ENCODE results near the gene EFNA5.
A peak's percentile ranks its signal among the peaks of the same experiment; 100 is the strongest.

EFNA5 gene

GRCh38 chr5:107484281-107484680, 186.5 kb downstream of the EFNA5 start:
- DNase-seq (ENCODE audit: low read depth) = no peak

- no peak for DNase-seq (ENCODE audit: low read depth)
Measured at GRCh38 chr5:107483231-107484024, 187.3 kb downstream of the EFNA5 start.

GRCh38 chr5:107478068-107478641, 192.6 kb downstream of the EFNA5 start:
- no peak for DNase-seq (ENCODE audit: low read depth)

GRCh38 chr5:107477492-107477891, 193.2 kb downstream of the EFNA5 start:
- DNase-seq (ENCODE audit: low read depth) = no peak

- DNase-seq (ENCODE audit: low read depth) = no peak
Measured at GRCh38 chr5:107476783-107477182, 194.0 kb downstream of the EFNA5 start.

- no peak for DNase-seq (ENCODE audit: low read depth)
Measured at GRCh38 chr5:107474716-107475489, 195.8 kb downstream of the EFNA5 start.

GRCh38 chr5:107474361-107474715, 196.4 kb downstream of the EFNA5 start:
- DNase-seq (ENCODE audit: low read depth) = no peak

GRCh38 chr5:107472620-107473064, 198.1 kb downstream of the EFNA5 start:
- no peak for DNase-seq (ENCODE audit: low read depth)

- no peak for DNase-seq (ENCODE audit: low read depth)
Measured at GRCh38 chr5:107470295-107470582, 200.5 kb downstream of the EFNA5 start.

GRCh38 chr5:107469485-107470294, 201.0 kb downstream of the EFNA5 start:
- peak; percentile 50 for DNase-seq (ENCODE audit: low read depth)

- DNase-seq (ENCODE audit: low read depth) = no peak
Measured at GRCh38 chr5:107469064-107469463, 201.7 kb downstream of the EFNA5 start.

DNA sequence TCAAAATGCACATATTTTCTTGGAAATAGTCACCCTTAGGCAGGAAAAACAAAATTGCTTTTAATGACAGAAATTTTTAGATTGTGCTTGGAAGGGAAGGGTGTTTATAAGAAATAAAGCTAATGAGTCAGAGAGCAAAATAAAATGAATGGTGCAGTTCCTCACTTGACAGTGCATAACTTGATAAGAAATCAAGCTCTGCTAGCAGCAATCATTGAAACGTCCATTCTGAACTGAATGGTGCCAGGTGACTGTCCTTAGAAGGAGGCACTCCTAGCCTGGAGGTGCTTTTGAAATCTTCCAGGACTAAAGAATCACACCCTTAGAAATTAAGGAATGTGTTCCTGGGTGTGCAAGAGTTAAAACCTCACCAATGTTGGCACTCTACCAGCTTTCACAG, 202.5 kb downstream of the EFNA5 start:
- no peak for DNase-seq (ENCODE audit: low read depth)

- DNase-seq (ENCODE audit: low read depth) = no peak
Measured at GRCh38 chr5:107467137-107467932, 203.4 kb downstream of the EFNA5 start.

GRCh38 chr5:107466233-107466769, 204.4 kb downstream of the EFNA5 start:
- no peak for DNase-seq (ENCODE audit: low read depth)

DNA sequence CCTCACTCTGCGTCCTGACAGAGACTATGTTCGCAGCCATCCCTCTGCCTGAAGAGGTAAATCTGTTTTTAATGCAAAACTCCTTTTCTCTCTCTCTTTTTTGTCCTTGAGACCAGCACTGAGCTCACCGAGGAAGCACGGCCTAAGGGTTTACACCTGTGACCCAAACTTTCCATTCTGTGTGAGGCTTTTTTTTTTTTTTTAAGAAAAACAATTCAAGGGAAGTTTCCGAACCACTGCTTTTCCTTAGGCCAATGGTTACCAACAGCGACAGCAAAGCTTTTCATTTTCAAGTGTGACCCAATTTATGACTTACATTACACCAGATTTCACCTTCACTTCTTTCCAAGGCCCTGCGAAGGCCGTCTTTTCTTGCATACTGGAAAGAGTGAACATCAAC, 205.9 kb downstream of the EFNA5 start:
- DNase-seq (ENCODE audit: low read depth) = no peak

- no peak for DNase-seq (ENCODE audit: low read depth)
Measured at GRCh38 chr5:107464416-107464815, 206.3 kb downstream of the EFNA5 start.

DNA sequence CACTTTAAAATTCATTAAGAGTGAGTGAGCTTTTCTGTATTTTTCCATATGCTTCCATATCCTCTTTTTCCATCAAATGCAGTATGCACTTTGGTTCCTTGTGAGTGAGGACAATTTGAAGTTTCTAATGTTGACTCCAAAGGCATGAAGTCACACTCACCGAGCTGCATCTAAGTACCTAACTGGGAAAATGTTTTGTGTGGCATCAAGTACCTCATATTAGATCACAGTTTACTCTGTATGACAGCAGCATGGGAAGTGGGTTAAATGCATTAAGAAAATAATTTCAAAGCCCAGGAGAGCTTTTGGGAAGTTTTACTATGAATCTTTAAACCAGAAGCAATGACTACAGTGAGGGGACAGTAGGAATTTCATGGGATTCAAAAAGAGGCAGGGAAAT, 207.0 kb downstream of the EFNA5 start:
- no peak for DNase-seq (ENCODE audit: low read depth)

- DNase-seq (ENCODE audit: low read depth) = no peak
Measured at GRCh38 chr5:107461770-107462169, 209.0 kb downstream of the EFNA5 start.

DNA sequence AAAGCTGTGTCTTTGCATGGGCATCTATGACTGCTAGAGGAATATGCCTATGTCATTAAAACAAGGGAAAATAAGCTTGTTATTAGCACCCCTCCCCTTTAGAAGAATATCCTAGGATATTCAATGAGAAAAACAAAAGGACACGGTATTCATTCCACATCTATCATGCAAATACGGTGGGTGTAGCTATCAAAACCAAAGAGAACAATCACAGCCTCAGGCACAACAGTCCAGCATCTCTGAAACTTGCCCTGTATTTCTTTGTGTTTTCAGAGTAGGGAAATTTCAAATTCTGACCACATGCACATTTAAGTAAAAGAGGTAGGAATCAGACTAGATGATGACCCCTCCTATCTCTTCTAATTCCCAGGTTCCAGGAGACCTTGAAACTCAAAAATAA, 209.9 kb downstream of the EFNA5 start:
- no peak for DNase-seq (ENCODE audit: low read depth)

DNA sequence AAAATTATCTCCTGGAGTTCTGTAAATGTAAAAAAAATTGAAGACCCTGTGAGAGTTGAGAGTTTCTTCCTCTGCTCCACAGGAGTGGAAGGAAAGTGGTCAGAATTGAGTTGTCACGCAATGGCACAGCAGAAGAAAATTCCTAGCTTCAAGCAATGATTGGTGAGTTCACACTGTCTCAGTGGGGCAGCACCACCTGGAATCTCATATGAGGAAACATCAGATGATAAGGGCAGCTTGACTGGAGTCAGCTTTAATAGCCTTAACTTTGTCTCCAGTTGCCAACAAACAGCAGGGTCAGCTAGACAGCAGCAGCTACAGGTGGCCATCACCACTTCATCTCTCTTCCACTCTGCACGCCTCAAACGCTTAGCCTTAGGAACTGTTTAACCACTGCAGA, 211.1 kb downstream of the EFNA5 start:
- no peak for DNase-seq (ENCODE audit: low read depth)

GRCh38 chr5:107458322-107458721, 212.4 kb downstream of the EFNA5 start:
- no peak for DNase-seq (ENCODE audit: low read depth)
